T-helper 2 cell treated with Interferon-gamma antibody and Interleukin-4, amounts not matched to agents 100 ng/mL and 5 ng/mL, for 36 hours (primary cell): ENCODE measurements around the gene ME3. TPM values are rescaled to one million over a fixed set of nuclear protein-coding genes. Genes with fewer than 3 reads are reported as not detected.

ENCODE experiments used
- intact Hi-C: fragments of 100-400 bp; cut with micrococcal nuclease; formaldehyde crosslinking; loops from one replicate; pipeline ENCODE4 v1.15.1; 2023
- total RNA-seq: library from RNA; stranded (reverse); gene quantifications from 2 replicates; pipeline ENCODE4 v1.2.3, GENCODE V29; 2022

Gene ME3
- total RNA-seq, 1 donor from 2014 or later, result 0.95 TPM

DNA sequence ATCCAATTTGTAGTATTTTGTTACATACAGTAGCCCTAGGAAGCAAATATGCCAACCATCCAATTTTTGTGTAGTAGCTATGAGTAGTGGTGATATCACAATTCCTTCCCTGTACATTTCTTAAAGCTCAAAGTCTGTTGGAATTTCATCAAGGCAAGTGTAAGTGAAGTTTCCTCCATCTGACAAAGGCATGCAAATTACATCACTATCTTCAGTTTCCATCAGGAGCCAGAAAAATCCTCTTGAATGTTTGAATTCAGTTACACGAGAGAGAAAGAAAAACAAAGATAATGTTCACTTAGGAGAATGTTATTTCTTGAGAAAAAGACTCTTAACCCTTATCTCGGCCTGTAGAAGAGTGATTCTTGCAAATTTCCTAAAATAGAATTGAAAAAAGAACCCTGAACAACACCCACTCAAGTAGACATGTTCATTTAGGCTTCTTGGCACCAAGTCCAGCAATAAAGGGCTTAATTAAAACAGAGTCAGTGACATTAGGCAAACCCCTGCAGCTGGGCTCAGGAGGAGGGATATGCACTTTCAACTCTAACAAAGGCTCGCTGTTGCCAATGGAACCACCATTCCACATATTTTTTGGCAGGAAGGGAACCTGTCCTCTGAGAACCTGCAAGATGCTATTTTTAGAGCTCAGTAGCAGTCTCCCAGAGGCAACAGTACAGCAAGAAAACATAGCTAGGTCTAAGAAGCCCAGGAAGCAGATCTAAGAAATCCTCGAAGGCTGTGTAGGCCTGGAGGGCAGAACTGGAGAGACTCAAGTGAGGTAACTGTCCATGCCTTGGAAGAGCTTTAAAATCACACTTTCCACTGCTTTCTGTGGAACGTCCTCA is 153.1 kb downstream of the ME3 start:
- intact Hi-C loops, result no loop called here

DNA sequence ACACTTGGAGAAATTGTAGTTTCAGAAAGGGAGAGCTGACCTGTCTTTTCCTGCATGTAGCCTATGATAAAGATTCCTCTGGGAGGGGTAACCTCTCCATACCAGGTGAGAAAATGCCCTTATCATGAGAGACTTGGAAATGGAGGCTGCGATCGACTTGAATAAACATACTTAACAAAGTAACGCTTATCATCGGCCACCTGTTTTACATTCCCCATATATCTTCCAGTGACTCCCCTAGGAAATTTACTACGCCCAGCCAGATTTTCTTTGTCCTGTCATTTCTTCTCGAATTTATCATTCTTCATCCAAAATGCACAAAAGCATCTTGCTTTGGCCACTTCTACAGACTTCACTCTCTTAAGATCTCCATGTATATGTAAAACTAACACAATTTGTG is 154.2 kb downstream of the ME3 start:
- intact Hi-C loops, result no loop called here

DNA sequence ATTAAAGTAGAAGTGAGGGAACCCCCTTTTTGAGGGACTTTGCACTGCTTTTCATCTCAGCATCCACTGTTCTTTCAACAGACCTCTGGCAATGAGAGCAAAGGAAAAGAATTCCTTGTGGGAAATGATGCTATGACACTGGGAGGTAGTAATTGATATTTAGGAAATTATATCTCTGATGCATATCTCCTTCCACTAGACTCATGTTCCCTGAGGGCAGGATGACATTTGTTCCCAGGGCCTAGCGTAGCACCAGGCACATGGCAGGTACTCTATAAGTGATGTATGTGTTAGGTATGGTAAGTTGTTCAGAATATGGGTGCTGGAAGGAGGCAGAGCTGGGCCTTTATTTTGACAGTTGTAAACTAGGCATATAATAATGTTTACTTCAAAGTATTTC is 154.9 kb downstream of the ME3 start:
- intact Hi-C loops, result no loop called here

DNA sequence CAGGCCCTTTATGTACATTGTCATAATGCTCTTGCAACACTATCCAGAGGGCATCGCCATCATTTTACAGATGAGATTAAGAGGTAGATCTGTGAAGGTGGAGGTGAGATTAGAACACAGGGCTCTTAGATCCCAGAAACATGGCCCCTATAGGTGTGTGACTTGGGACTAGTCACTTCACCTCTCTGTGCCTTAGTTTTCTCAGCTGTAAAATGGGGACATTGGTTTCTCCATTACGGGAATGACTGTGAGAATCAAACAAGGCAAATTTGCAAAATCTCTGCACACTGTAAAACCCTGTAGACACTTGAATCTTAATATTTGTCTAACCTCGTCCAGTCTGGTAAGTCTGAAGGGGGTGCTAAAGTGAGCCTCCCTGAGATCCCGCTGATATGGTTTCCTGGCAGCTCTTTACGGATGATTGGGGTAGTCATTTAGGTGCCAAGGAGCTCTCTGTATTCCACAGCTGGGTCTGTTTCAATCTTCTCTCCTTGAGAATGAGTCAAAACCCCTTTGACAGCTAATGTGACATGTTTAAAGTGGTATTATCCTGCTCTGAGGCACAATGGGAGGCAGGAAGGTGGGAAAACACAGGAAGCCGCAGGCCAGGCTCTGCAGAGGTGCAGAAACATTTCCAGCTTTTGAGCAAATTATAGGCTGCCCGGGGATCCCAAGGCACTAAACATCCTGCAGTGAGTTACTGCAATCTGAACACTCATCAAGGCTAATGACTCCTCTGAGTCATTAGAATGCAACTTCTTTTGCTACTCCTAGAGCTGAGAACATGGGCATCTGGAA is 156.9 kb downstream of the ME3 start:
- intact Hi-C loops, result no loop called here

DNA sequence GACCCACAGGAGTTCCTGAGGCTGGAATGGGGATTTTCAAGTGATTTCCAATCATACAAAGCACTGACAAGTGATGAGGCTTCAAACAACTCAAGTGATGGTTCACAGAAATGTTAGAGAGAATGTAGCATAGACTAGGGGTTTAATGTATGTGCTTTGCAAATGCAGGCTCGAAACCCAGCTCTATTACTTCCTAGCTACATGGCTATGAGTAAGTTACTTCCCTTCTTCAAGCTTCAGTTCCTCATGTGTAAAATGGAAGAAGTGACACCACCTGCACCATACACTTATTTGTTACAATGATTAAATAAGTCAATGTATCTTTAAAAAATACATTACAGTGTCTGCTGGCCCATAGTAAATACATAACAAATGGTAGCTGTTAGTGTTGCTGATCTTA is 158.0 kb downstream of the ME3 start:
- intact Hi-C loops, result no loop called here

DNA sequence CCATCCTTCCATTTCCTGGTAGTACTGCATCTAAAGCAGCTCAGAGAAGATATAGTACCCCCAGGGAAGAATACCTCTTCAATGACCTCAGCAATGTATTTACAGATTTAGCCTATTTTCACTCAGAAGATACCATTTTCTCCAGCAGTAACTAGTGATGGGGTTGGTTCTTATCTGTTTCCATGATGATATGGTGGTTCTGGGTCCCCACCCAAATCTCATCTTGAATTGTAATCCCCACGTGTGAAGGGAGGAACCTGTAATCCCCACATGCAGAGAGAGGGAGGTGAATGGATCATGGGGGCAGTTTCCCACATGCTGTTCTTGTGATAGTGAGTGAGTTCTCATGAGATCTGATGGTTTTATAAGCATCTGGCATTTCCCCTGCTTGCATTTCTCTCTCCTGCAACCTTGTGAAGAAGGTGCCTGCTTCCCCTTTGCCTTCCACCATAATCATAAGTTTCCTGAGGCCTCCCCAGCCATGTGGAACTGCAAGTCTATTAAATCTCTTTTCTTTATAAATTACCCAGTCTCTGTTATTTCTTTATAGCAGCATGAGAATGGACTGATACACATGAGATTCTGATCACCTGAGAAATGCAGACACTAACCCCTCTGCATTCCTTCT is 158.6 kb downstream of the ME3 start:
- intact Hi-C loops, result no loop called here

DNA sequence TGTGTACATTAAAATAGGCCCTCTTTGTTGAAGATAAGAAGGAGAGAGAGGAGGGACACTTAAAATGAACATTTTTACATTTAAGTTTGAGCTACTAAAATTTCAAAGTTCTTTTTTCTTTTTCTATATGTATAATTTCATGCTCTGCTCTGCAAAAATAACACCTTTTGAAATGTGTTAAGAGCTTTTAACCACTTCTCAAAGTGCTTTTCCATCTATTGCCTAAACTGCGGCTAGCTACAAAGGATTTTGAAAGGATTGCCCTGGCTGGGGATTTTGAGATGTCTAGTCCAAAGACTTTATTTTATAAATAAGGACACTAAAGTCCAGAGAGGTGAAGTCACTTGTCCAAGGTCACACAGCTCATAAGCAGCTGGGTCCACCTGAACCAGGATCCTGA is 159.3 kb downstream of the ME3 start:
- intact Hi-C loops, result no loop called here

DNA sequence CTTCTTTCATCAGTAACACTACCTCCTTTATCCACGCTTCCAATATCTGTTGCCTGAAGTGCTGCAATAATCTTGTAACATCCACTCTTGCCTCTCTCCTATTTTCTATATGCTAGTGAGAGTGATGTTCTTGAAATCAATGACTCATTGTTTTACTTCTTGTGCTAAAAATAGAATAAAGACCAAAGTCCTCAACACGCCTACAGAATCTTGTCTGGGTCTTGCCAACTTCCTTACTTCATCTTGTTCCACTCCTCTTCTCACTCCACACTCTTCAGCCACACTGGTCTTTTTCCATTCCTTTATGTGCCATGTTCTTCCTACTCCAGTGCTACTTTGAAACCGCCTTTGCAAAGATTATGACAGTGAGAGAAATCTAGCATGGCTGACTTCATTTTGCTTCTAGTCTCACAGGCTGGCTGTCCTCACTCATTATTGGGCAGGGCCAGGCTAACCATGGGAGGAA is 161.3 kb downstream of the ME3 start:
- intact Hi-C loops, result no loop called here

DNA sequence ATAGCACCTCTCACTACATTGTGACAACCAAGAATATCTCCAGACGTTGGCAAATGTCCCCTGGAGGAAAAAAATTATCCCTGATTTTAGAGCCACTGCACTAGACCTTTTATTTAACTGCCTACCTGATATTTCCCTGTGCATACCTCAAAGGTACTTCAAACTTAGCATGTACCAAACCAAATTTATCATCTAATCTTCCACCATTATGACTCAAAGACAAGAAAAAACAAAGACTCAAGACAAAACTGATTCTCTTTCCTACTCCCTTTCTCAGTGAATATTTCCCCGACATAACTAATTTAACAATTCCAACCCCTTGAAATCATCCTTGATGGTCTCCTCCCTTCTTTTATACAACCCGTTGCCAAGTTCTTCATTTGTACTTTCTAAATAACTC is 161.7 kb downstream of the ME3 start:
- intact Hi-C loops, result no loop called here

DNA sequence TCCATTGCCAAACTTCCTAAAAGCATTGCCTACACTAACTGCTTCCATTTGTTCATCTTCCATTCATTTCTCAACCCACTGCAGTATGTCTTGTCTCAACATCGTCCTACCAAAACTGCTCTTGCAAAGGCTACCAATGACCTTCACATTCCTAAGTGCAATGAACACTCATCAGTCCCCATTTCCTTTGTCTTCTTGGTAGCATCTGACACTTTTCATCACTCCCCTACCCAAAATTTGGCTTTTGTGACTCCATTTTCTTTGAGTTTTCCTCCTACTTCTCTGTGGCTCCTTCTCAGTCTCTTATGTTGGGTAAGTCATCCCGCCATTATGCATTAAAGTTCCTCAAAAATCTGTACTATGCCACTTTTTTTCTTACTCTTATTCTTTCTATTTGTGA is 162.3 kb downstream of the ME3 start:
- intact Hi-C loops, result no loop called here

DNA sequence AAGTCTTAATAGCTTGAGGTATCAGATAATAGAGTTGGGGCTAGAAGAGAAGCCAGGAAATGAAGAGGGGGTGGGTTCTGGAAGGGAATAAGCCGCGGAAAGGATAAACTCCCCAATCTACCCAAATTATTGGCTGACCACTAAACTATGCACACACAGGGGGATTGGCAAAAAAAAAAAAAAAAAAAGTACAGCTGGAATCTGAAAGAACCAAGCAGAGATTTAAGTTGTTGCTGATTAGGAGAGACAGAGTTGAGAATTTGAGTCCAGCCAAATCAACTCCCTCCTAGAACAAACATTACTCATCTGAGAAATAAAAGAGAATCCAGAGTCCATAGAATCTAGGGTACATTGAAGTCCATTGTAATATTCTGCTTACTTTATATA is 162.8 kb downstream of the ME3 start:
- intact Hi-C loops, result no loop called here

DNA sequence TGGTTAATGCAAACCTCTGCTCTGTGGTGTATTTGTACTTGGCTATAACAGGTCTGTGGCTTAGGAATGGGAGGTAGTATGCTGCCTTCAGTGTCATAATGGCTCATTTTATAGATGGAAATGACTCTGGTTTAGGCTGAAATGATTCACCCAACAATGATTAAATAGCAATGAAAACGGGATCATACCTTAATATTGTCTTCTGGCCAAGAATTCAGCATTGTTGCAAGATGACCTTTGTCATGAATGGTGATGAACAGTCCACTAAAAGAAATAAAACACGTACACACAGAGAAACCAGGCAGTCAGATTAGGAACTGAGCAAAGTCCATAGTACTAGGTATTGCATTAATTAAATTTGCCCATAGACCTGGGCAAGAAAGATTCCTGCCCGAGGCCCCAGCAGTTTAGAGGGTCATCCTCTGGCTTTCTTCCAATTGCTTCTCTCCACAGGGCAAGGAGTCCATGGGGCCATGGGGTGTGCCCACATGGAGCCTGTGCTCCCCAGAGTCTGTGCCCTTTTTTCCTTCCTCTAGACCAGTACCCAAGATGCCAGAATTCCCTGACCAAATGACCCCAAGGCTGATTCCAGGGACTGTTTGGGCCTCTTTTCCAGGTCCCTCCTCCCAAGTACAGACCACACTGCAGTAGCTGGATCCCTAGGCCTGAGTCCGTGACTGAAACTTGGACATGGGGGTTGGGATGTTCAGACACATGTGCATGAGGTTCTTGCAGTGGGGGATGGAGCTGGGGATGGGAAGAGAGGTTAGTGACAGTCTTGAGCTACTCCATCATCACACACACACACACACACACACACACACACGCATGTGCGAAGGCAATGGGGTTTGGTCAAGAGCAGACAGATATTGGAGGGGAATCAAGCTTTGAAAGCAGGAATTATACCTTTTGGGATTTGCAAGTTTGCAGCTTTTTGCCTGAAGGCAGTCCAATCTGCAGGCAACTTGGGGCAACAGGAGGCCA is 163.5 kb downstream of the ME3 start:
- intact Hi-C loops, result no loop called here

DNA sequence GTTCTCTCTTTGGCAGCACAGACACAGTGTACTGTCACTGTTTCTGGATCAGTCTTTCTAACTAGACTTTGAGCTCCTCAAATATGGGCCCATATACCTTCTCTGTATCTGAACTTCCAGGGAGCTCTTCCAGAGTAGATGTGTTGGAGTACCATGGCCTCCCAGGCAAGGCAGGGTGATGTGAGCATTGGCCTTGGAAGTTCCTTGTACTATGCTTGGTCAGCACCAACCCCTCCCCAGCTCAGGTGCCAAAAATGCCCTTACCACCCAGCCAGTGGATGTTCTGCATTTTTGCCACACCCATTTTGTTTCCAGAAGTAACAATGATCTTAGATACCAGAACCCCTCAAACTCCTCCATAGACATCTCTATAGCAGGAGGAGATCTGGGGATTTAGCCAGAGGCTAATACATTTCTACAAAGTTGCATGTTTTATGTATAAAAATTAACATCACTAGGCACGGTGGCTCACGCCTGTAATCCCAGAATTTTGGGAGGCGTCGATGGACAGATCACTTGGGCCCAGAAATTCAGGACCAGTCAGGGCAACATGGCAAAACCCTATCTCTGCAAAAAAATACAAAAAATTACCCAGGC is 165.1 kb downstream of the ME3 start:
- intact Hi-C loops, result no loop called here

DNA sequence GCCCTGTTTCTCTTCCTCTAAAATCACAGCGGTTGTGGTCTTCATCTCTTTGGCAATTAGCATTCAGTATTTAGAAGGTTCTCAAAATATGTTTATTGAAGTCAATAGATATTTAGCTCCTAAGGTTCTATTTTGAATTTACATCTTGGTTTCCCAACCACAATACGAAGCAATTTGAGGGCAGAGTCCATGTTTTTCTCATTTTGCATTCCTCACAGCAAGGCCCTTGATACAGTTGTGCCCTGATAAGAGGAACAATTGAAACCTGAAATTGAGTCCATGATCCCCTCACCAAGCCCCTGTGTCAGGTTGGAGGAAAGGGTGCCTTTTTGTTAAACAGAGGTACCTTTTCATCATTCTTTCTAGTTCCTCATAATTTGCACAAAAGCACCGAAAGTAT is 166.2 kb downstream of the ME3 start:
- intact Hi-C loops, result no loop called here

DNA sequence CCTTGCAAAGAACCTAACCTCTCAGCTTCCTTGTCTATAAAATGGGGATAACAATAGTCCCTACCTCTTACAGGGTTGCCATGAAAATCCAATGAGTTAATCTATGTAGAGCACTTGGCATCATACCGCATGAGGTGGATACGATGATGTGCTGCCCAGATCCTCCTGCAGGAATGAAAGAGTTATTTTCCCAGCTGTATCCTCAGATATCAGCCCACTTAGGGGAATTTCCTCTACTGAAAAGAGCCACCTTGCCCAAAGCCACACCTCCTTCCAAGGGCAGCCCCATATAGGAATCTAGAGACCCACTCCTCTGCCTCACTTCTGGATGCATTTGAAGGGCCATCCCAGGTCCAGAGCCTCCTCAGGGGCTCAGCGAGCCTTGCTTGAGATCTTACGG is 169.3 kb downstream of the ME3 start:
- intact Hi-C loops, result no loop called here

DNA sequence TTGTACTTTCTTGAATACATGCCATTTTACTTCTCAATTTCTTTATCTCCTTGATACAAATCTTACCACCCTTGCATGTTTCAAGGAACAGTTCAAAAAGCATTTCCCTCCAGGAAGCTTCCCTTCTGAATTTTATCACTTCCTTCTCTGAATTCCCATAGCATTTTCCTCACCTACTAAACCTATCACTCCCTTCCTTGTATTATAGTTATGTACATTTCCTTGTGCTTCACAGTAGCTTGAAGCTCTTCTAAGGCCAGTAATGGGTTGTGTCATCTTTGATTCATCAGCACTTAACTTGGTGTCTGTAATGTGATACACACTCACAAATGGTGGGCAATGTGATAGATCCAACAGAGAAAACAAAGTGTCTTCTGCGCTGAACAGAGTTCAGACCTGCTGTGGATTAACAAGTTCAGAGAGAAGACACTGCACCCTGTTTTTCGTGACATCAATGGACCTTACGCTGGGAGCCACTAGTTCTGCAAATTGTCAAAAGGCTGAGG is 170.2 kb downstream of the ME3 start:
- intact Hi-C loops, result no loop called here

DNA sequence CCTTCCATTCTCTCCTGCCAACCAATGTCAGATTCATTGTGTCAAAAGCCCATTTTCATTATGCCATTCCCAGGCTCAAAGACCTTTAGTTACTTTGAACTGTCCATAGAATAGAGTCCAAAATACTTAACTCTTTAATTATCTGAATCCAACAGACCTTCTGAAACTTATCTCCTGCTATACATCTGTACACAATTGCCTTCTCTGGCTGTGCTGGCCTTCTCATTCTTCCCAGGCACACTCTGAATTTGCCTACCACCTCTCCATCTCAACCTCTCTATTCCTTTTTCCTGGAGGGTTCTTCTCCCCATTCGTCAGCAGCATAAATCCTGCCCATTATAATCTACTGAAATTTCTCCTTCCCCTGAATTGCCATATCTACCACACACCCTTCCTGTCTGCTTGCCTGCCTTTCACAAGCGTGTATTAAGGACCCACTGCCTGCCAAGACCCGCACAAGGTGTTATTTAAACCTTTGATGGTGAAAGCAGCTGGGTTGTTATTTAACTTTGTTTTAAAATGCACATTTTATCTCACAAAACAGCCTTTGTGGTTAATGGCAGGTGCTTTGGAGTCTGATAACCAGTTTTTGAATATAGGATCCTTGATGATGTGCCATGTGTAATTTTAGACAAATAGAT is 171.8 kb downstream of the ME3 start:
- intact Hi-C loops, result no loop called here

DNA sequence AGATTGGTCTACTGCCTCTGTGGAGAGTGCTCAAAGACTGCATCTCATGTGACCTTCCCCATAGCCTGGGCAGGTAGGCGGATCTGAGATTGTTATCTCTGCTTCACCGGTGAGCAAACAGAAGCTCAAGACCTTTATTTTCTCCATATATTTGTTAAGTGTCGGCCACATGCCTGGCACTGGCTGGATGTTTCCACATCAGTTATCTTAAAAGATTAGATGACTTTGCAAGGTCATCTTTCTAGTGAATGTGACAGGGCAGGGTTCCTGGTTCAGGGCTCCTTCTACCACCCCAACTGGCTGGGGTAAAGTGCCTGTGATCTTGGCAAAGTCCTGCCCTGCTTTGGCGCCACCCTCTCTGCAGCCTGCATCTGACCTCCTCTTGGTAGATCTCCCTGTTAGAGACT is 172.7 kb downstream of the ME3 start:
- intact Hi-C loops, result no loop called here

DNA sequence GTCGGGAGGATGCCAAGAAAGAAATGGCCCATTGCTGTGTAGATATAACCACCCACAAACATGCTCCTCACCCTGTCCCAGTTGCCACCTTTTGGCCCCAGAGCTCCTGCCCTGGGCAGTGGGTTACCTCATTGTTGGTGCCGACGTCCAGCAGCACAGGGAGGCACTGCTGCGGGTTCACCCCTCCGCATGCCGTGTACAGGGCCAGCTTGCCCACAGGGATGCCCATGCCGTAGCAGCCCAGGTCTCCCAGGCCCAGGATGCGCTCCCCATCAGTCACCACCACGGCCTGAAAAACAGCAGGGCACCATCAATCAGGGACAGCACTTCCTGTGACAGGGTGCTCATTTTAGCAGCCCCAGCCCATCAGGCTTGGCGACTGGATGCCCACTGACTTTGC is 174.6 kb downstream of the ME3 start:
- intact Hi-C loops, result no loop called here

DNA sequence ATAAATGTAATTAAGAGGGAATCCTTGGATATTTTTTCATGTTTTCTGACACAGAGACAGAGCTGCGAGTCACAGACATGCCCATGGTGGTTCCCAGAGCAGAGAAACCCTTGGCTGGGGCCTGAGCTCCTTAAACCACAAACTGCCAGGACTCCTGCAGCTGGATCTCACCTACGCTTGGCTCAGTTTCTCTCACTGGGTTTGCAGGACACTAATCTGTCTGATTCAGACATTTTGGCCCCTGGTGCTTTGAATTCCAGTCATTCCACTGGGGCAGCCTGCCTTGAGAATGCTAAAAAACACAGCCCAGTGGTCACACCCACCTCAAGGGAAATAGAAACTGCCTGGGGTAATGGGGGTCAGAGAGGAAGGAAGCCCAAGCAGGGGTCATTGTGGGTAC is 175.1 kb downstream of the ME3 start:
- intact Hi-C loops, result no loop called here
